ENCODE results near the gene FKBP3.
"Not testable (repeated sequence)": the region's sequence is repeated elsewhere in the genome, so short reads cannot be mapped to it uniquely, and the experiment has no call there.

Gene FKBP3

DNA sequence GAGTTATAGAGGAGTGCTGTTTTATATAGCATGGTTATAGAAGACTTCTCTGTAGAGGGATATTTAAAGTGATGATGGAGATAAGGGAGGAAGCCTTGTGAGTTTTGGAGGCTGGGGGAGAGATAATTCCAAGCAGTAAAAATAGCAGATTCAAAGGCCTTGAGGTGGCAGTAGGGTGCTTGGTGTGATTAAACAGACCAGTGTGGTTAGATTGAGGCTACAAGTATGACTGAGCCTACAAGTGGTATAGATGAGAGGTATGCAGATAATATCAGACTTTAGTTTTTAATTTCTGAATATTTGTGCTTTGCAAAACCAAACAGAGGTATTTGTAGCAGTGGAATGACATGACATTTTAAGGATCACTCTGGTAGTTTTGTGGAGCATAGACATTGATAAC, 21.8 kb upstream of the FKBP3 start:
- Histone ChIP-seq H3K36me3 (ENCODE audit: low read depth) (peaks cover 60% of the 10 kb centered on the region), H3K27ac (ENCODE audit: poor library complexity, severe bottlenecking) (no peak overlapping the region), H3K4me3 (ENCODE audit: severe bottlenecking) (no peak overlapping the region), H3K4me1 (ENCODE audit: insufficient read depth, poor library complexity, severe bottlenecking) (no peaks in the 10 kb centered on the region), H3K9me3 (ENCODE audit: severe bottlenecking) (no peaks in the 10 kb centered on the region), H3K27me3 (ENCODE audit: insufficient read depth, poor library complexity, severe bottlenecking) (no peaks in the 10 kb centered on the region)
- TF ChIP-seq, protein P1, sequence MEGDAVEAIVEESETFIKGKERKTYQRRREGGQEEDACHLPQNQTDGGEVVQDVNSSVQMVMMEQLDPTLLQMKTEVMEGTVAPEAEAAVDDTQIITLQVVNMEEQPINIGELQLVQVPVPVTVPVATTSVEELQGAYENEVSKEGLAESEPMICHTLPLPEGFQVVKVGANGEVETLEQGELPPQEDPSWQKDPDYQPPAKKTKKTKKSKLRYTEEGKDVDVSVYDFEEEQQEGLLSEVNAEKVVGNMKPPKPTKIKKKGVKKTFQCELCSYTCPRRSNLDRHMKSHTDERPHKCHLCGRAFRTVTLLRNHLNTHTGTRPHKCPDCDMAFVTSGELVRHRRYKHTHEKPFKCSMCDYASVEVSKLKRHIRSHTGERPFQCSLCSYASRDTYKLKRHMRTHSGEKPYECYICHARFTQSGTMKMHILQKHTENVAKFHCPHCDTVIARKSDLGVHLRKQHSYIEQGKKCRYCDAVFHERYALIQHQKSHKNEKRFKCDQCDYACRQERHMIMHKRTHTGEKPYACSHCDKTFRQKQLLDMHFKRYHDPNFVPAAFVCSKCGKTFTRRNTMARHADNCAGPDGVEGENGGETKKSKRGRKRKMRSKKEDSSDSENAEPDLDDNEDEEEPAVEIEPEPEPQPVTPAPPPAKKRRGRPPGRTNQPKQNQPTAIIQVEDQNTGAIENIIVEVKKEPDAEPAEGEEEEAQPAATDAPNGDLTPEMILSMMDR (IDR thresholded peaks at IDR 0.05; ENCODE audit: poor library complexity, severe bottlenecking): no peak
- ATAC-seq (ENCODE audit: low read depth) (peak; percentile 67; the same call in 2 of the 3 replicates), DNase-seq (ENCODE audit: low spot score) (no peak)

GRCh38 chr14:45150386-45150890, 16.2 kb upstream of the FKBP3 start:
- no peaks in the 10 kb centered on the region for H3K4me1 ChIP-seq (ENCODE audit: insufficient read depth, poor library complexity, severe bottlenecking)
- no peak overlapping the region for H3K4me3 ChIP-seq (ENCODE audit: severe bottlenecking)
- no peaks in the 10 kb centered on the region for H3K9me3 ChIP-seq (ENCODE audit: severe bottlenecking)
- DNase-seq (ENCODE audit: low spot score) (no peak), ATAC-seq (ENCODE audit: low read depth) (no peak)
- TF ChIP-seq, protein P1 (IDR thresholded peaks at IDR 0.05; ENCODE audit: poor library complexity, severe bottlenecking): no peak
- peaks cover 57% of the 10 kb centered on the region for H3K36me3 ChIP-seq (ENCODE audit: low read depth)
- H3K27ac ChIP-seq (ENCODE audit: poor library complexity, severe bottlenecking): no peak overlapping the region
- no peaks in the 10 kb centered on the region for H3K27me3 ChIP-seq (ENCODE audit: insufficient read depth, poor library complexity, severe bottlenecking)

DNA sequence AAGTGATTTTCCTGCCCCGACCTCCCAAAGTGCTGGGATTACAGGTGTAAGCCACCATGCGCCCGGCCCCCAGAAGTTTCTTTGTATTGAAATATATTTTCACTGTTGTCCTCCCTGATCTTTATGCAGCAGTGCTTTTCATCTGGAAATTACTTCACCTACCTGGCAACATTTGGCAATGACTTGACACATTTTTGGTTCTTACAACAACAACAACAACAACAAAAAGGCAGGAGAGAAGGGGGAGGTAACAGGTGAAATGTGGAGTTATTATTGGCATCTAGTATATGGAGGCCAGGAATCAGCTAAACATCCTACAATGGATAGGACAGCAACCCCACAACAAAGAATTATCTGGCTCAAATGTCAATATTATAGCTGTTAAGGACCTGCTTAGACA, 15.3 kb upstream of the FKBP3 start:
- ATAC-seq (ENCODE audit: low read depth): no peak
- TF ChIP-seq, protein P1 (IDR thresholded peaks at IDR 0.05; ENCODE audit: poor library complexity, severe bottlenecking): no peak
- H3K27ac ChIP-seq (ENCODE audit: poor library complexity, severe bottlenecking): no peak overlapping the region

GRCh38 chr14:45145214-45145613, 10.9 kb upstream of the FKBP3 start:
- ATAC-seq (ENCODE audit: low read depth): no peak
- H3K36me3 ChIP-seq (ENCODE audit: low read depth): peaks cover 29% of the 10 kb centered on the region

More for the DNA sequence above, 15.3 kb upstream of the FKBP3 start:
- Histone ChIP-seq H3K9me3 (ENCODE audit: severe bottlenecking) (no peaks in the 10 kb centered on the region), H3K4me1 (ENCODE audit: insufficient read depth, poor library complexity, severe bottlenecking) (no peaks in the 10 kb centered on the region), H3K36me3 (ENCODE audit: low read depth) (peaks cover 49% of the 10 kb centered on the region), H3K27me3 (ENCODE audit: insufficient read depth, poor library complexity, severe bottlenecking) (no peaks in the 10 kb centered on the region), H3K4me3 (ENCODE audit: severe bottlenecking) (no peak overlapping the region)
- DNase-seq (ENCODE audit: low spot score): no peak

GRCh38 chr14:45144658-45145057, 10.4 kb upstream of the FKBP3 start:
- Histone ChIP-seq H3K27ac (ENCODE audit: poor library complexity, severe bottlenecking) (no peak overlapping the region), H3K36me3 (ENCODE audit: low read depth) (peaks cover 24% of the 10 kb centered on the region), H3K4me1 (ENCODE audit: insufficient read depth, poor library complexity, severe bottlenecking) (peaks cover 9% of the 10 kb centered on the region), H3K9me3 (ENCODE audit: severe bottlenecking) (no peaks in the 10 kb centered on the region), H3K4me3 (ENCODE audit: severe bottlenecking) (no peak overlapping the region), H3K27me3 (ENCODE audit: insufficient read depth, poor library complexity, severe bottlenecking) (no peaks in the 10 kb centered on the region)
- TF ChIP-seq, protein P1 (IDR thresholded peaks at IDR 0.05; ENCODE audit: poor library complexity, severe bottlenecking): no peak
- DNase-seq (ENCODE audit: low spot score): no peak
- no peak for ATAC-seq (ENCODE audit: low read depth)

More at GRCh38 chr14:45145214-45145613, 10.9 kb upstream of the FKBP3 start:
- Histone ChIP-seq H3K4me1 (ENCODE audit: insufficient read depth, poor library complexity, severe bottlenecking) (peaks cover 7% of the 10 kb centered on the region), H3K27ac (ENCODE audit: poor library complexity, severe bottlenecking) (no peak overlapping the region), H3K27me3 (ENCODE audit: insufficient read depth, poor library complexity, severe bottlenecking) (no peaks in the 10 kb centered on the region), H3K9me3 (ENCODE audit: severe bottlenecking) (no peaks in the 10 kb centered on the region), H3K4me3 (ENCODE audit: severe bottlenecking) (no peak overlapping the region)
- DNase-seq (ENCODE audit: low spot score): no peak
- TF ChIP-seq, protein P1 (IDR thresholded peaks at IDR 0.05; ENCODE audit: poor library complexity, severe bottlenecking): no peak

GRCh38 chr14:45142083-45142482, 7.8 kb upstream of the FKBP3 start:
- not testable (repeated sequence) for H3K9me3 ChIP-seq (ENCODE audit: severe bottlenecking); H3K27ac ChIP-seq (ENCODE audit: poor library complexity, severe bottlenecking); ATAC-seq (ENCODE audit: low read depth); H3K27me3 ChIP-seq (ENCODE audit: insufficient read depth, poor library complexity, severe bottlenecking); H3K4me3 ChIP-seq (ENCODE audit: severe bottlenecking); DNase-seq (ENCODE audit: low spot score)
- H3K36me3 ChIP-seq (ENCODE audit: low read depth): peaks cover 18% of the 10 kb centered on the region
- H3K4me1 ChIP-seq (ENCODE audit: insufficient read depth, poor library complexity, severe bottlenecking): peaks cover 25% of the 10 kb centered on the region
